Fibroblast of skin of left quadriceps (primary cell): ENCODE data around the gene THPO.
"Not testable (repeated sequence)": the region's sequence is repeated elsewhere in the genome, so short reads cannot be mapped to it uniquely, and the experiment has no call there.

Source experiments
- DNase-seq, 2 experiments: peaks; one replicate each; pipeline ENCODE4 v3.0.0-alpha.2; 2013; ENCODE audit warnings: low read depth in 2 of 2

Gene THPO

GRCh38 chr3:184349563-184350470, 28.2 kb downstream of the THPO start:
- DNase-seq: no peak

DNA sequence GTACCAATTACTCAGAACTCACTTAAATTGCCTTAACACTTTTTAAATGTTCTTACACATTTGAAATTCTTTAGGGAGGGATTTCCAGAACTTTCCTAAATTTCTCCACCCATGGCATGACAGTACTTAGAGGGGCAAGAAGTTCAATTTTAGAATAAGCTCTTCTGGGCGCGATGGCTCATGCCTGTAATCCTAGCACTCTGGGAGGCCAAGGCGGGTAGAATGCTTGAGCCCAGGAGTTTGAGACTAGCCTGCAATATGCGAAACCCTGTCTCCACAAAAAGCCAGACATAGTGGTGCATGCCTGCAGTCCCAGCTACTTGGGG, 30.0 kb downstream of the THPO start:
- DNase-seq: no peak

- DNase-seq: no peak
These were observed 30.5 kb downstream of the THPO start for GRCh38 chr3:184347321-184348056.

DNA sequence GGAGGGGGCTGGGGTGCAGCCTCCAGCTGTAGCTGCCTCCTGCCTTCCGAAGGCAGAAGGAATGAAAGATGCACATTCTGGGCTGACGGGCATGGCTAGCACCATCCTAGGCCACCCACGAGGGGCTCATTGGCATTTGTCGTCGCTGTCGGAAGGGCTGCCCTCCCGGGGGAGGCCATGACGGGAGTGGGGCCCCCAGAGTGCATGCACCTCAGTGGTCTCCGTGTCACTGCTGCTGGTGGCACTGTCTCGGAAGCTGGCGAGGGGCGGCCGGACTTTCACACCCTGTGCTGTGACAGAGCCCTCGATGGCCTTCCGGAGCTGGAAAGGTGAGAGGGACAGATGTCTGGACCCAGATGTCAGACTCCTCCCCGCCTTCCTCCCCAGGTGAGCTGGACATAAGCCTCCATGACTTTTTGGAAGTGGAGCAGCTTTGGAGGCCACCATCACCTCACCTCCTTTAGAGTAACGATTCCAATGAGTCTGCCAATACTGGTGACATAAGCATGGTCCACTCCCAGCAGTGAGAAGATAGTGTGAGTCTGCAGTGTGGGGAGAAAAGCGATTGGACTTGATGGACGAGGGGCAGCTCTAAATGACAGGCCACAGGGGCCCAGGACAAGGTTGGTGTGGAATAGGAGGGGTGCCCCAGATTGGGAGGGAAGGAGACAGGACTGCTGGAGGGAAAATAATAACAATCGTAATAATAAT, 31.4 kb downstream of the THPO start:
- DNase-seq: no peak

GRCh38 chr3:184345317-184346144, 32.5 kb downstream of the THPO start:
- no peak for DNase-seq

GRCh38 chr3:184344579-184345316, 33.3 kb downstream of the THPO start:
- DNase-seq: no peak

- DNase-seq: no peak
These were observed 34.7 kb downstream of the THPO start for GRCh38 chr3:184343200-184343876.

DNA sequence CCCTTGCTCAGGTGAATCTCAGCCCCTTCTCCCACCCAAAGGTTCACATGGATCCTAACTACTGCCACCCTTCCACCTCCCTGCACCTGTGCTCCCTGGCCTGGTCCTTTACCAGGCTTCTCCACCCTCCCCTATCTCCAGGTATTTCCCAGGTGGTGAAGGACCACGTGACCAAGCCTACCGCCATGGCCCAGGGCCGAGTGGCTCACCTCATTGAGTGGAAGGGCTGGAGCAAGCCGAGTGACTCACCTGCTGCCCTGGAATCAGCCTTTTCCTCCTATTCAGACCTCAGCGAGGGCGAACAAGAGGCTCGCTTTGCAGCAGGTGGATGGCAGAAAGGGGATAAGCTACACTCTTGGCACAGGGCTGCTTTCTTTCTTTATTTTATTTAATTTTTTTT, 36.1 kb downstream of the THPO start:
- no peak for DNase-seq

GRCh38 chr3:184339451-184340135, 38.4 kb downstream of the THPO start:
- not testable (repeated sequence) for DNase-seq

DNA sequence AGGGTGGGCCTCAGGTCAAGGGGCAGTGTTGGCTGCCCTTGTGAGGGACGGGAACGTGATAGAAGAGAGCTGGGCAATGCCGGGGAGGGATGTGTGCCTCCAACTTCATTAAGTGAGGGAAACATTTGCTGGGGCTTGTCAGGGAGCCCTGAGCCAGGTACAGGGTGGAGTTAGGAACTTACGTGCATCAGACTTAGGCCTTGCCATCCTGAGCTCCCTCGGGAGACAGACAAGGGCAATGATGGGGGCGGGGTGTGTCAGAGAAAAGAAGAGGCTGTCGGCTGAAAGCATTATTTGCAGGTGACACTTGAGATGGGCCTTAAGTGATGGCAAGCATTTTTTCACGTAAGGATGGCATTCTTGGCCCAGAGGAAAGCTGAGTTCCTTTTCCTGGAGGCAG, 39.0 kb downstream of the THPO start:
- no peak for DNase-seq

DNA sequence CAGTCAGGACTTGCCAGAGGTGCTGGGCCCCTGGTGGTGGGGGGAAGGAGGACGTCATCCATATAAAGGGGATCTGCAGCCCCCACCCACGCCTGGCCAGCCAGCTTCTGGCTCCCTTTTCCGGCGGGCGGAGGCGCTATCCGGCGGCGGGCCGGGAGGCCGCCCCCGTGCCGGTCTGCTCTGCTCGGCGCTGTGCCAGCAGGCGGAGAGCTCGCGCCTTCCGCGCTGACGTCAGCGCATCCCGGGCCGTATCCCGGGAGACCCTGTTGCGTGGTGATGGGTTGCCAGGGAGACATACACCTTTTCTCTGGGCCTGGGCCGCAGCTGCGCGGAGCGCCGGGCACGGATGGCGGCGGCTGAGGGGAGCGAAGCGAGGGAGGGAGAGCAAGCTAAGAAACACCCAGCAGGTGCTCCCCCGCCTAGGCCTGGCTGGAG, 39.5 kb downstream of the THPO start:
- peak; percentile 54 to 60 for DNase-seq

GRCh38 chr3:184337981-184338380, 40.0 kb downstream of the THPO start:
- no peak for DNase-seq

DNA sequence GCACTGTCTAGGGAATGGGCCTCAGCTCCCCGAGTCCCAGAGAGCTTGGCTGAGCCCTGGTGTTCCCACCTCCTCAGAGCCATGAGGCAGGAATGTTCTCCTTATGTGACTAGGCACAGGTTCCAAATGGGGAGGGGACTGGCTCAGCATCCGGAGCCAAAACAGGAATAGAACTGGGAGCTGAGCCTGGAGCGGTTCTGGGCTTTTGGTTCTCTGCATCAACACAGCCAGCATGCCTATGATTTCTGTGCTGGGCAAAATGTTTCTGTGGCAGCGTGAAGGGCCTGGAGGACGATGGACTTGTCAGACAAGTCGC, 40.6 kb downstream of the THPO start, which contains the start of gene FAM131A:
Gene FAM131A, plus strand, starts transcription at position 202 of the 316 bp plus-strand sequence. Its CDS starts 31 bp downstream, at position 233.
- DNase-seq: no peak

GRCh38 chr3:184336547-184337398, 41.2 kb downstream of the THPO start:
- no peak for DNase-seq

- DNase-seq: peak in 1 of 2 experiments; percentile 48
These were observed 42.1 kb downstream of the THPO start for GRCh38 chr3:184335661-184336546.

DNA sequence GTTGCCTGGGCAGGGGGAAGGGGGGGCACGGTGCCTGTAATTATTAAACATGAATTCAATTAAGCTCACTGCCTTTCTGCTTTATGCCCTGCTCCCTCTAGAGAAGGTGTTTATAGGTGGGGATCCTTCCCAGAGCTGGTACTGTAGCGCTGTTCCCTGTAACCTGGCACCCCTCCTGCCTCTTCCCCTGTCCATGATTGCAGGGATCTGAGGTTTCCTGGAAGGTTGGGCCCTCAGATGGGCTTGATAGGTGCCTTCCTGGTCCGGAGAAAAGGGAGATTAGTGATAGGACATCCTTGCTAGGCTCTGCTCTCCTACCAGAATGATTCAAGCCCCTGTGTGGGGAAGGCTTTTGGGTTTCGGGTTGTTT, 42.7 kb downstream of the THPO start:
- no peak for DNase-seq

GRCh38 chr3:184334470-184335158, 43.4 kb downstream of the THPO start:
- no peak for DNase-seq
